HG03095 (cell line): ENCODE measurements around the gene ABCF2.

Experiments used
- ATAC-seq: cut with Tn5 transposase; IDR thresholded peaks from one replicate; pipeline ENCODE4 v1.9.1; 2021; ENCODE audit warnings: moderate library complexity; ENCODE audit not compliant: unreplicated experiment

The ABCF2 gene

DNA sequence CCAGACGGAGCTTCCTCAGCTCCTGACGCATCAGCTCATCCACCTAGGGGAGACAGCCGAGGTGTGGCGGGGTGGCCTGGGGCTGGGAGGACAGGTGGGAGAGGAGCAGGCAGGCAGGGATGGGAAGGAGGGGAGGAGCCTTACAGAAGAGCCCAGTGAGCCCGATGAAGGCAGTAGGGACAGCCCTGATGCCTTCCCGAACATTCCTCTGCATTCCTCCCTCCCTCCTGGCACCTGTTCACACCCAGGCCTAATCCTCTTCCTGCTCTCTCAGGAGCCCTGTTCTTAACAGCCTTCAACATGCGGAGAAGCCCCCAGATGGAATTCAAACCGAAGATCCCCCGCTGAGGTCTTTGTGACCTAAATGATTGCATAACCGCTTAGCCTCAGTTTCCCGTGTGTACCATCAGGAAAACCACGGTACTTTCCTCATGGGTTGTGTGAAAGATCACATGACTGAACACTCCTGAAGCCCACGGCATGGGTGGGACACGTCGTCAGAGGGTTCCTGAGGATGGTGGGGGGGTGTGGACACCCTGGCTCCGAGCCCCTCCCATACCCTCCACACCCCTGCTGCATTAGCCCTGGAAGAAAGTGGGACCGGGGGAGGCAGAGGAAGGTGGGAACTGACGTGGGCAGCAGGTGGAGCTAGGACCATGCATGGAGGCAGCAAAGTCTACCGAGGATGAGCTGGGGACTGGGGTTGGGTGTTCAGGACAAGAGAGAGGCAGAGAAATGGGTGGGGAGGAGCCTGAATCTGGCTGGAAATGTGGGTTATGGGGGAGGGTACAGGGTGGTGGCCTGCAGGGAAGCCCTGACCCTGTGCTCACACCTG, 31.2 kb downstream of the ABCF2 start:
- no peak for ATAC-seq

DNA sequence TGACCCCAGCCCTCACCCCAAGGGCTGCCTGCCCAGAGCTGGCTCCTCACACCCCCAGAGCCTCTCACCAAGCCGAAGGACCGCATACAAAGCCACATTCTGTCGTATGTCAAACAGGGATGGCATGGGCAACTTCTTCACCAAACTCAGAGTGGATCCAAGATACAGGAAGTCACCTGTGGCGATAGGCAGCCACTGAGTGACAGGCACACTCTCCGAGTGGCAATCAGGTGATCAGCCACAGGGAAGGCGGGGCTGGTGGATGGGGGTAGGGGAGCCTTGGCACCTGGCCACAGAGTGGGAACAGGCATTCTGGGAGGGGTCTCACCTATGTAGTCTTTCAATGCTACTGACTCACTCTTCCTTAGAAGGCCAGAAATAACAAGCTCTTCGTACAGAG, 32.8 kb downstream of the ABCF2 start:
- ATAC-seq = no peak

DNA sequence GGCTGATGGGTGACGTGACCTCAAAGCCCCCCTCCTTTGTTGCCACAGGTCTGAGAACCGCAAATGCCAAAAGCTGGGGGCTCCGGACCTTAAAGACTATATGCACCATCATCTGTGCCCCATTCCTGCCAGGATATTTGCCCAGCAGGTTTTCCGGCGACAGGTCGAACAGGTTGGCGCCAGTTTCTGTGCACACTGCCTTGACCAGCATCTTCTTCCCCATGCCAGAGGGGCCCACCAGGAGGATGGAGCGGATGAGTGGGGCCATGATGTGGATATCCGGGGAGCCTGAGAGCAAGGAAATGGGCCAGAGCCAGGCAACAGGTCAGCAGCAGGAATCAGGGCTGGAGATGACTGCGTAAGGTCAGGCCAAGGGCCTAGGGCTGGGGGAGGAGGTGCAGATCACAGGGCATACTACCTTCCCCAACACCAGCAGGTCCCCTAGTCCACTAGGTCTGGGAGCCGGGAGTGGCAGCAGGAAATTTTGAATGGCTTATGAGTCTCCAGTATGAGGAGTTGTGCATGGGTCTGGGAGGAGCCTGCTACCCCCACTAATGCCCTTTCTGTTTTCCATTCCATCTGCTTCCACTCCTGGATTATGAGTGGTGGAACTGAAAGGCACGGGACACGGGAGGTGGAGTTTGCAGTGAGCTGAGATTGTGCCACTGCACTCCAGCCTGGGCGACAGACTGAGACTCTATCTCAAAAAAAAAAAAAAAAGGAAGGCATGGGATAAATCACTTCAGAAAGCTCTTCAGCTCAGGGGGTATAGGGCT, 33.6 kb downstream of the ABCF2 start:
- no peak for ATAC-seq

DNA sequence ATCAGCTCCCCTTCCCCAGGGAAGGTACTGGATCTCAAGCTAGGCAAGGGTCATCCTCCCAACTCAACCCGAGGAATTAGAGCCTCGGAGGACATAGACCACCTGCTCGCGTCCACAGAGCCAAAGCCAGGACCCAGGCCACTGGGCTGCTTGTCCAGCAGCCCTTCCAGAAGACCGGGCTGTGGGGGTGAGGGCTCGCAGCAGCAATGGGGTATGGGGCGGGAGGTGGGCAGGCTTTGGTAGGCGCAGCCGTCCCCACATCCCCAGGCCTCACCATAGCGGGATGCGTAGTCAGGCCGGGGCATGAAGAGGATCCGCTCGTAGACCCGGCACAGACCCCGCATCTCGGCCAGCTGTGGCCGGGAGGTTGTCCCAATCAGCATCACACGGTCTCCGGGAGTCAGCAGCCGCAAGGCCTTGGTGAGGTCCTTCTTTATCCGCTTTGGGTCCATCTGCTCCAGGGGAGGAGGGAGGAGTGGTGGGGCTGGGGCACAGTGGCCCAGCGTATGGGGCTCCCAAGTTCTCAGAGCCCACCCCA, 34.9 kb downstream of the ABCF2 start:
- no peak for ATAC-seq

DNA sequence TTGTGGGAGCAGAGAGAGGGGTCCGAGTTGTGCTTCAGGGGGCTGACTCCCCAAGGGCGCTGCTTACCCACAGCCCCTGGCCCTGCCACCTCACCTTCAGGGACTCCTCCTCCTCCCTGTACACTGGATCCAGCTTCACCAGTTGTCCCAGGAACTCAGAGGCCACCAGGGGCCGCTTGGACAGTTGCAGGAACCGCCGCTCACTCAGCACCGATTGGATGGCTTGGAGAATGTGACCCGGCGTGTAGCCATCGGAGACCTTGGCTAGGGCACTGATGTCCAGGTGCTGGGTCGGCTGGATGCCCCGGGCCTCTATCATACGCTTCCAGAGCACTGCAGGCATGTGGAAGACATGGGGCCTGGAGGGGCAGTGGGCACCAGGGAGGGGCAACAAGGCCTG, 35.5 kb downstream of the ABCF2 start:
- no peak for ATAC-seq

DNA sequence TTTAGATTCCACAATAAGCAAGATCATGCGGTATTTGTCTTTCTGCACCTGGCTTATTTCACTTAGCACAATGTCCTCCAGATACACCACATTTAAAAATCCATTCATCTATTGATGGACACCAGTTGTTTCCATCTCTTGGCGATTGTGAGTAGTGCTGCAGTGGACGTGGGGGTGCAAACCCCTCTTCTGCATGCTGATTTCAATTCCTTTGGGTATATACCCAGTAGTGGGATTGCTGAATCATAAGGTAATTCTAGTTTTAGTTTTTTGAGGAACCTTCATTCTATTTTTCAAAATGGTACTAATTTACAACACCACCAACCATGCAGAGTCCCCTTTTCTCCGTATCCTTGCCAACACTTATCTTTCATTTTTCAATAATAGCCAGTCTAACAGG, 38.0 kb downstream of the ABCF2 start:
- no peak for ATAC-seq

DNA sequence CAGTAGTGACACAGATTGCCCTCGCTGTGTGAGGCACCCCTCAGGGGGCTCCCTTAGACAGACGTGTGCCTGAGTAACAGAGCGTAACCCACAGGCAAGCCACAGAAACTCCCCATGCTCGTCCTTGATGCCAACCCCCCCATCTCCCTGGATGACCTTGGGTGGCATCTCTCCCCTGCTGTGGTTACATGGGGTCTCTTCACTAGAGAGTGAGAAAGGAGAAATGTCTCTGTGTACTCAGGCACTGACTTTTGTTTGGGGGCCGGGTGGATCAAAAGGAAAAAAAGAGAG, 38.8 kb downstream of the ABCF2 start:
- no peak for ATAC-seq

DNA sequence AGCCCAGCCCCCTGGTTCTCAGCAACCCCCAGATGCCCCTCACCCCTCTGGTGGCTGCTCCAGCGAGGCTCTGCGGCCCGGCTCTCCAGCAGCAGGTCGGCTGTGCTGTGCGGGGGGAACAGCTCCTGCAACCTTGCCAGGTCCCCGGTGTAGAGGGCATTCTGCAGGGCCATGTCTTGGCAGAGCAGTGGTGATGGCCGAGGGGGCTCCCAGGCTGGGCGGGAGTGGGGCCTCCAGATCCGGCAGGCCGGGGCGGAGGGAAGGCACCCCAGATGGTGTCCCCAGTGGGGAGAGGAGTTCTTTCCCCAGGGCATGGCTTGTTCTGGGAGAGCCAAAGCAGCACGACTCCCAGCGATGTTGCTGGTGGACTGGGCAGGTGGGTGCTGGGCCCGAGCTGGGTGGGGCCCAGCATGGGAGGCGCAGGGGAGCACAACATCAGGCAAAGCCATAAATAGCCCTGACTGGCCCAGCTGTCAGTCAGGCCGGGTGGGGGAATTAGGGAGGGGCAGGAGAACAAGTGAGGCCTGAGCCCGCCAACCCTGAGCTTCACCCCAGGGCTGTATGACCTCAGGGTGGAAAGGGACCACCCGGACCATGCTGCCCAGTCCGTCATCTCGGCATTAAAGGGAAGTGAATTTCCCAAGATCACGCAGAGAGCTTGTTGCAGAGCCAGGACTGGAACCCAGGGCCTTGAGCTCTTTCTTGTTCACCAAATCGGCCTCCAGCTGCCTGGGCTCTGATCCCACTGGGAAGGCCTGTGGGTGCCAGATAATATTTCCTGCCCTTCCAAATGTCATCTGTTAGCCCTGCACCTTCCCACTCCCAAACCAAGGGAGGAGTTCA, 39.4 kb downstream of the ABCF2 start:
- no peak for ATAC-seq

DNA sequence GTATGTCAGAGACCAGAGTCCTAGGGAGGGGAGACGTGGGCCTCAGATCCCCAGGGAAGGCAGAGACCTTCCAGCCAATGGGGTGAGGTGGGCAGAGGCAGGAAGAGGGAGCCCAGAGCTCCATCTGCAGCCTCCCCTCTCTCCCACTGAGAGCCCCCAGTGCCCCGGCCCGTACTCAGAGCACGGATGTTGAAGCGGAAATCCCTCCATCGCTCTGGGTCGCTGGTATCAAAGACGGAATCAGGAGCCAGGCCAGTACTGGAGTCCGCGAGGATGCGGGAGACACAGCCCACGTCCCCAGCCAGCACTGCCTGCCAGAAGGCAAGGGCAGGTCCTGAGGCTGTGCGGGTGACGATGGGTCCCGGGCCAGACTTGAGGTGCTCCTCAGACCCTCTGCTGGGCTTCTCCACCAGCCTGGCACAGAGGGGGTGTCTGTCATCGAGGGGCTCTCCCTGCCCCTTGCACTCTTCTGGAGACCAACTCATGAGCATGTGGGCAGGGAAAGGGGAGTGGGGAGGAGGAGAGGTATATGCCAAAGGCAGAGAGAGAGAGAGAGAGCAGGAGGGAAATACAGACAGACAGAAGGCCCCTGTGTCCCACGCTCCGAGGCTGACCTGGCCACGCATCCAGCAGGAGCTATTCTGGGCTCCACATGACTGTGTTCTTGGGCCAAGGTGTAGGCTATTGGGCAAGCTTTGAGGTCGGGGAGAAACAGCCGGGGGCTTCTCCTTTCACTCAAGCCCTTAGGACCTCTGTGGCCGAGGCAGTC, 40.2 kb downstream of the ABCF2 start, which contains the start of gene ASB10:
Gene ASB10, minus strand, starts transcription at position 611 of the 769 bp plus-strand sequence. Its CDS starts 120 bp downstream, at position 491.
- no peak for ATAC-seq

DNA sequence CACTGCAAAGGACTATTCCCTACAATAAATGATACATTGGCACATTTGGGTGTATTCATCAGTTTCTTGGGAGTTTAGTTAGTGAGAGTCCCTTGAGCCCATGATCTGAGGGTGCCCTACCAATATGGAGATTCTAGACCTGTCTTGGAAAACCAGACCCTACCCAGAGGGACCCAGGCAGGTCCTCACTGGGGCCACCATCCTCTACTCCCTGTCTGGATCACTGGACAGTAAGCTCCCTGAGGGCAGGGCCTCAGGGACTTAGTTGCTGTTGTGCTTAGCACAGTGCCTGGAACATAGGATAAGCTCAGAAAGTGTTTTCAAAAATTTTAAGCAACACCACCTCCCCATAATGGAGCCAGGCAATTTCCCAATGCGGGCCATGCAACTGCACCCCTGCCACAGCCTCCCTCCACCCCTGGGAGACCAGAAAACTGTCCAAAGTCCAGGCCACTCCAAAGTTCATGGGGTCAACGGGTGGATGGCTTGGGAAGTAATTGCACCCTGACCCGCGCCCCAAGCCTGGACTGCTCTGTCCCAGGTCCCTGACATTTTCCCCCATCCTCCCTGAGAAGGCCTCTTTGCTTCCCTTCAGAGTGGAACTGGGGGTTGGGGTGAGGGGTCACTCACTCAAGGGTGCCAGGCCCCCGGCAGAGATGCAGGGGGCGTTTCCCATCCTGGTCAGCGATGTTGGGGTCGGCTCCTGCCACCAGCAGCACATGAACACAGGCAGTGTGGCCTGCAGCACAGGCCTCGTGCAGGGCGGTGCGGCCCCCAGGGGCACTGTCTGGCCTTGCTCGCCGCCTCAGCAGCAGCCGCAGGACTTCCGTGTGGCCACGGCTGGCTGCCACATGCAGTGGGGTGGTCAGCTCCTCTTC, 41.0 kb downstream of the ABCF2 start:
- no peak for ATAC-seq

DNA sequence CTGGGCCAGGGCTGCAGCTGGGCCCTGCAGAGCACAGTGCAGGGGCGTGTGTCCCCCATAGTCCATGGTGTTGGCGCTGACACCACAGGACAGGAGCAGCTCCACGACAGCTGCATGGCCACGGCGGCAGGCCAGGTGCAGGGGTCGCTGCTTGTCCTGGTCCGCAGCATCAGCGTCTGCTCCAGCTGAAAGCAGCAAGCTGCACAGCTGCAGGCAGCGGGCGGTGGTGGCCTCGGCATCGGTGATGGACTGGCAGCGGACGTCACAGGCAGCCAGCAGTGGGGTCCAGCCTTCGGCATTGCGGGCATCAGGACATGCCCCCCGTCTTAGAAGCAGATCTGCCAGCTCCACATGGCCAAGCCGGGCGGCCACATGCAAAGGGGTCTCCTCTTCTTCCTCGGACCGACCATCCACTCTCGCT, 46.0 kb downstream of the ABCF2 start:
- ATAC-seq = no peak

DNA sequence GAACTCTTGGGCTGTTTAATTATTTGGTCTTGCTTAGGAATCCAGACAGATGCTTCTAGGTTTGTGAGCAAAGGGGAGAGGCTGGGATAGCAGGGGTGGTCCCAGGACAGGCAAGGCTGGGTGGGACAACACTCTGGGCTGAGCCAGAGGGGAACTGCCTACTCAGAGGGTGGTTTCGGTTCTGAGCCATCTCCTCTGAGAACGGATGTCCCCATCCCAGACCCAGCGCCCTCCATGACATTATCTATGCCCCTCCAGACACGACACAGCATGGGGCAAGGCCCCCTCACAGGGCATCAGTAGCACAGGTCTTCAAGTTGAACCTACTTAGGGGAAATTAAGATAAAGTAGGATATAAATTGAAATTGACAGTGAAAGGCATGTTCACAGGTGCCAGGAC, 47.1 kb downstream of the ABCF2 start:
- no peak for ATAC-seq

DNA sequence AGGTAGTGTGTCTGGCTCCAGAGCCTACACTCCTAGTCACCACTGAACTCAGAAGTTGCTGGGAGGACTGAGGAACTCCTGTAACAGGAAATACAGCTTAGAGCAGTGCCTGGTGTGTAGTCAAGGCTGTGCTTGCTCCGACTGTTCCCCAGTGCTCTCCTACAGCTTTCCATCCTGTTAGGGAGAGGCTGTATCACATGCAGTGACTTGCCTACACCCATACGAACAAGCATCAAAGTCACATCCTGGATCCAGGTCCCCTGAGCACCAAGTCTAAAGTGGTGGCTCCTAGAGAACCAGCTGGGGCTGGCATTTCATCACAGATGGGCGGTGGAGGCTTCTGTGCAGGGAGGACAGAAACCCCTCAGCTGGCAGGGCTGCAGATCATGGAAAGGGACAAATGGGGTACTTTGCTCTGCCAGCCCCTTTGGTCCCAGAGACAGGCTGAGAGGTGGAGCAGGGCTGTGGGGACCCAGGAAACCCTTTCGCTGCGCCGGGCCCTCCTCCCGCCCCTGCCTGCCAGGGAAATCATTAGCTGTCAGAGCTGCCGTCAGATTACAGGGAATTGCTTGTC, 47.6 kb downstream of the ABCF2 start:
- ATAC-seq = no peak

DNA sequence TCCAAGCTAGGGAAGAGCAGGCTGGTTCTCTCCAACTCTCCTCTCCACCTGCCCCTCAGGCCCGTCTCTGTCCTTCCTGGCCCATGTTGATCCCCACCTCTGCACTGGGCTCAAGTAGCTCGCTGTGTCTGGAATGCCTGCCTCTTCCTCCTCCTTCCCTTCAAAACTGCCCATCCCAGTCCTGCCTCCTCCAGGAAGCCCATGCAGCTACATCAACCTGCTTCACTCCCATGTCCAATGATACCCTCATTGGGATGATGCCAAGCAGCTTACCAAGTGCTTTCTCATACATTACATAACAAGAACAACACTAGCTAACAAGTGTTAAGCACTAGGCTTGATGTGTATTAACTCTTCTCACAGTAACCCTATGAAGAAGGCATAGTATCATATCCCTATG, 48.2 kb downstream of the ABCF2 start:
- ATAC-seq = no peak

DNA sequence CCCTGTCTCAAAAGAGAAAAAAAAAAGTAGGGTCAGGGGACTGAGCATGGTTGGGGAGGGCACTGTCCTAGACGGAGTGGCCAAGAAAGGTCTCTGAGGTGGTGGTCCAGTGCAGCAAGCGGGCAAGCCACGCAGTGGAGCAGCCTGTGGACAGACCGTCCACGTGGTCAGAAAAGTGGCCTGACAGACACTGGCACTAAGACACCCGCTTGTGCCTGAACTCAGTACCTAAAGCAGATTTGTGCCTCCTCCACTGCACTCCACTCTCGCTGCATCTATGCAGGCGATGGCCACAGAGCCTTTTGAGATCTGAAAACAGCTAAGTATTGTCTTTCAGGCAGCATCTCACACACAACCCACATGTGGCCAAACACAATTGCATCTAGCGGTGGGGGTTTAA, 48.8 kb downstream of the ABCF2 start:
- ATAC-seq = no peak

DNA sequence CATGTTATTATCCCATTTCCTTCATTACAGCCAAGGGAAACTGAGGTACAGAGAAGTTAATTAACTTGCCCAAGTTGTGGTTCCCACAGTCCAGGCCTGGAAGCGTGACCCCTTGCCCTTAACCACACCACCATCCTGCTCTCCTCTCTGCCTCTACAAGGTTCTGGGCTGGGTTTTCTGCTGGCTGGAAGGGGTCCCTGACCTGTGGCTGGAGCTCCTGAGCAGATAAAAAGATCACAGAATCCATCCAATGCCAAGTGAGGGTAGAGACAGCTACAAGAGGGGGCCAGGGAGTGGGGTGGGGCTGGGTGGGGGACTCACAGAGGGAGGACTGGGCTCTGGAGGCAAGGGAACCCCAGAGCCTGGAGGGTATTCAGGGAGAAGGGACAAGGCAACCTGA, 49.7 kb downstream of the ABCF2 start:
- ATAC-seq = no peak

DNA sequence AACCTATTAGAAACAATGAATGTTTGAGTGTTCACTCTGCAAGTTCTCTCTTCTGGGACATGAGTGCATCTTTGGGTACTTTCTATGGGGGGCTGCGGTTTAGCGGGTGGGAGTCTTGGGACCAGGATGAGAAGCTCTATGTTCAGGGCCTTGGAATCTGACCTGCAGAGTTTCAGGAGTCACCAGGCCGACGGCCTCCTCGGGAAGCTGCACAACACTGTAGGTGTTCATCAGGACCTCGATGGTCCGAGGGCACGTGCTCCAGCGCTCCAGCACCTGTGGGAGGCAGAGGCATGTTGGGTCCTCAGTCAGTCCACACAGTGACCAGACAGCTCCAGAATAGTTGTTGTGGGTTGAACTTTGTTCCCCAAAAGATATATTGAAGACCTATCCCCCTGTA, 50.6 kb downstream of the ABCF2 start:
- no peak for ATAC-seq

DNA sequence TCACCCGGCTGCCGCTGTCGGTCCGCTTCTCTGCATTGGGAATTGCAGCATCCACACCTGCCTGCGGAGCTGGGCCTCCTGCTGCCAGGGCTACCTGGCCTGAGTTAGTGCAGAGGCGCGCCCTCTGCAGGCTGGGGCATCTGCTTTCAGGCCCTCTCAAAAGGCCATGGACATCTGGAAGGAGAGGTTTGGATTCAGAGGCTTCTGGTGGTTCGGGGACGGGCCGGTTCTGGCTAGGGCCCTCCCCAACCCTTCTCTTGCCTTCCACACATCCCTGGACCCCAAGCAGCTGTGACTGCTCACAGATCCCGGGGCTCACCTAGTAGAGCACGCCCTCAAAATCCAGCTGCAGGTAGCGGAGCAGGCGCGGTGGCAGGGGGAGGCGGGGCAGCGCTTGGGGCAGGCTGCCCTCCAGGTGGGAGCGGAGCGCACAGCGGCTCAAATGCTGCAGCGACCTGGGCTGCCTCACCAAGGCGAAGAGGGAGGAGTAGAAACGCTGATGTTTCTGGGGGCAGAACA, 51.2 kb downstream of the ABCF2 start:
- no peak for ATAC-seq
